Tongue (tissue), 2 donors: ENCODE measurements around the gene IDH3A. TPM values are rescaled to one million over a fixed set of nuclear protein-coding genes. Genes with fewer than 3 reads are reported as not detected.

Experiments
- DNase-seq: peaks from one replicate; pipeline ENCODE4 v3.0.0-alpha.2; 2015
- total RNA-seq: library from RNA; depleted of rRNA; stranded (reverse); fragments of >200 nt; gene quantifications from one replicate; pipeline ENCODE4 v1.2.3, GENCODE V29; 2014

IDH3A gene
- 117 TPM for total RNA-seq

DNA sequence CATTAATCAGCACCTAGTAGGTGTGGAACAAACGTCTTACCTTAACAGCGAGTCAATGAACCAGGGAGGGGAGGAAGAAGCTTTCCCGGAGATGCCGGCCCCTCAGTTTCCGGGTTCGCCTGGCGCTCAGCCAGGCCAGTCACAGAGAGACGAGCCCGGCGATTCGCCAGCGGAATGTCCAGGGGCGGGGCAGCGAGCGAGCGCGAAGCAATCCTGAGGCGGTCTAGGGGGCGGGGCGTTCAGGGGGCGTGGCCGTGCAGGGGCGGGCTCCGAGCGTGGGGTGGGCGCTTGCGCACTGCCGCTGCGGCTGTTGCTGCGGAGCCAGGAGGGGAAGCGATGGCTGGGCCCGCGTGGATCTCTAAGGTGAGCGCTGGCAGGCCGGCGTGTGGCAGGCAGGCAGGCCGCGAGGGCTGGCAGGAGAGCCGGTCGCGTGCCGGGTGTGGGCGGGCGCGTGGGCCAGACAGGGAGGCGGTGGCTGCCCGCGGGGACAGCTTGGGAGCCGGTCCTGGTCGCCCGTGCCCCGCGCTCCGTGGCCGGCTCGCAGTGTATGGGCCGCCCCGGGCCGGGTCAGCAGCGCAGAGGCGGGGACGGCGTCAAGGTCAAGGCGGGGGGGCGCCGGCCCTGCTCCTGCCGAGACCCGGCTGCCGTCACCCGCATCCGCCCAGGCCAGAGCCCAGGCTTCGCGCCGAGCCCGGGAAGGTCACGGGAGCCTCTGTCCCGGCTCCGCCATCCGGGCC is at the start of gene IDH3A:
Gene IDH3A, plus strand, starts transcription at position 295 of the 737 bp plus-strand sequence. Its CDS starts 42 bp downstream, at position 337.
- peak; percentile 99 for DNase-seq

DNA sequence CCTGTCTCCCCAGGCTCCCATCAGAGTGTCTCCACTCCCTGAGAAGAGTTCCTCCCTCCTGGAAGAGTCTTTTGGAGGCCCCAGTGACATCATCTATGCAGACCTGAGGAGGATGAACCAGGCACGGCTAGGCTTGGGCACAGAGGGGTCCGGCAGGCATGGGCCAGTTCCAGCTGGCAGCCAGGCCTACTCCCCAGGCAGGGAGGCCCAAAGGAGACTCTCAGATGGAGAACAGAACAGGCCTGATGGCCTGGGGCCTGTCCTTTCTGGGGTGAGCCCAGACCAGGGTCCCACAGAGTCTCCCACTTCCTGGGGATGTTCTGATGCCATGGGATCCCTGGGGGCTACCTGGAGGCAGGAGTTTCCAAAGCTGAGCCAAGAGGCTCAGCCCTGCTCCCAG is 48.3 kb upstream of the IDH3A start:
- no peak for DNase-seq

DNA sequence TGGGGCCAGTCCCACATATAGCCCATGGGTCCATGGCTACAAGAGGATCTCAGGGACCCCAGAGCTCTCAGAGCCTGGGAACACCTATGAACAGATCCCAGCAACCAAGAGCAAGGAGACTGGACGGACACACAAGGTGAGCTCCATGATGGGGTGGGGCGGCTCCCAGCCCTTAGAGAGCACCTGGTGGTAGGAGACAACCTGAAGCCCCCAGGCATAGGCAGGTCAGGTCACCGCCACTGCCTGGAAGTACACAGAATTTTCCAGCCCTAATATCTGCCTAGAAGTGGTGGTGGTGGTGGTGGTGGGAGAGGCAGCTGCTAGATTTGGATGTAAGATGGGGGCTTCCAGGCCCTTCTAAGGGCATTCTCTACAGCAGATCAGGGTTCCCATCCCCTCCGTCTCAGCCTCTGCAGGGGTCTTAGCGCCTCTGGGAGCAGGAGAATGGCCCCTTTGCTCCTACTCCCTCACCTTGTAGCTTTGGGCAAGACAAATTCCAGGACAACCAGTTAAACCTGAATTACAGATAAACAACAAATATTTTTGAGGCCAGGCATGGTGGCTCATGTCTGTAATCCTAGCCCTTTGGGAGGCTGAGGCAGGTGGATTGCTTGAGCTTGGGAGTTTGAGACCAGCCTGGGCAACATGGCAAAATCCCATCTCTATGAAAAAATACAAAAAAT is 47.6 kb upstream of the IDH3A start:
- DNase-seq = no peak

DNA sequence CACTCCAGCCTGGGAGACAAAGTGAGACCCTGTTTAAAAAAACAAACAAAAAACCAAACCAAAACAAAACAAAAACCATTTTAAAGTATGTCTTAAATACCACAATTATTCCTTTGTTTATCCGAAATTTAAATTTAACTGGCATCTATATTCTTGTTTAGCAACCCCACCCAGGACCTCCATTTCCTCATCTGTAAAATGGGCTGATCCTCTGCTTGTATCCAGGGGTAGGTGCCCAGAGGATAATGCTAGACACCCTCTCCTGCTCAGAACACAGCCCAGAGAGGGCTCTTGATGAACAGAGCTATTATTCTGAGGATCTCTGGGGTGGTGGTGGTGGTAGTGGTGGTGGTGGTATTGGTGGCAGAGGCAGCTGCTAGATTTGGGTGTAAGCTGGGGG is 47.0 kb upstream of the IDH3A start:
- DNase-seq = no peak

DNA sequence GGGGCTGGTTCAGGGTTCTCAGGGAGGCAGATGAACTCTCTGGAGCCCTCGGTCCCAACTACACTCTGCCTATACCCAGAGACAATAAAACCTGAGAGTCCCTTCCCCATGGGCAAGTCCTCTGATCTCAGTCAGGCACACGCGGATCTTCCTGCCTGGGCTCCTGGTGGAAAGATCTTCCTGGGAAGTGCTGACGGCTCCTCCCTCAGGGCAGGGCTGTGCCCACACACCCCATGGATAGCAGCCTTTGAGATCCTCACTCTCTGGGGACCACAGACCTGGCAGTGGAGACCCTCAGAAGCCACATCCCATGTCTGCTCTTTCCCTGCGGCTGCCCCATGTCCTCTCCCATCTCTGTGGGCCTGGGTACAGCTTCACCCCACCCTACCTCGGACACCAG is 46.4 kb upstream of the IDH3A start:
- no peak for DNase-seq

DNA sequence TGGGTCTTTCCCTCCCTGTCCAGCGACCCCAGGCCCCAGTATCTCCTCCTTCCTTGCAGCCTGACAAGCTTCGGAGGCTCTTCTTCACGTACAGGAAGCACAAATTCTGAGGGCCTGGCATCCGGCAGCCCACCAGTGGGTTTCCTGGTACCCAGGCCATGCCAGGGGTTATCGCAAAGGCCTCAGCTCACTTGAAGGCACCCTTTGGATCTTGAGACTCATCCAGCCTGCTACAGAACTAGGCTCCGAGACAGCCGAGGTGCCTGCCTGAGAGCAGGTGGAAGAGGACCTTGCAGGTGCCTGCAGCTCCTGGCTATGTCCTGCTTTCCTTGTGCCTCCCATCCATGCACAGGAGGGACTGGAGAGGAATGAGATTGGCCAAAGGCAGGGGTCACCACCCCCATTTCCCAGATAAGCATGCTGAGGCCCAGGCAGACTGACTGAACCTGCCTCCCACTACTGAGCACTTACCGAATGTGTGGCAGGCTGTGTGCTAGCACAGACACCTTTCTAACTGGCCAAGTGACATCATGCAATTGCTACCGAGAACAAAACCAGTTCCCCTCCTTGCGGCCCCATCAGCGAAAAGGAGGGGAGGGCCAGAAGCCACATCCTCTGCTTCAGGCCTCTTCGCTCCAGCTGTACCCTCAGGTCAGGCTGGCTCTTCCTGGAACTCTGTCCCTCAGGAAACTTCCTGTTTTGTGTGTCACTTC is 45.6 kb upstream of the IDH3A start:
- peak; percentile 25 for DNase-seq

DNA sequence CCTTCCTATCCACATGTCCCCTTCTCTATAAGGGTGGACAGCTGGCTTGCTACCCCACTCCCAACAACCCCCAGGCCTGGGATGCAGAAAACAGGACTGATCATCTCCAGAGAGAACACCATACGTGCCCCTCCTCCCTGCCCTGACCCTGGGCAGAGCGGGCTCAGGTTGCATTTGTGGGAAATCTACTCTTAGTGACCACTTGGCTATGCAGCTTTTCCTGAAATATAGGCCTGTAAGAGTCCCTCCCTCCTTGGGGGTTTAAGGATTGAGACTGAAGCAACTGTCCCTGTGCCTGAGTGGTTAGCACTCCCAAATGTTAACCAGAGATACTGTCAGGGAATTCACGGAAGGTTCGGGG is 45.1 kb upstream of the IDH3A start:
- no peak for DNase-seq

DNA sequence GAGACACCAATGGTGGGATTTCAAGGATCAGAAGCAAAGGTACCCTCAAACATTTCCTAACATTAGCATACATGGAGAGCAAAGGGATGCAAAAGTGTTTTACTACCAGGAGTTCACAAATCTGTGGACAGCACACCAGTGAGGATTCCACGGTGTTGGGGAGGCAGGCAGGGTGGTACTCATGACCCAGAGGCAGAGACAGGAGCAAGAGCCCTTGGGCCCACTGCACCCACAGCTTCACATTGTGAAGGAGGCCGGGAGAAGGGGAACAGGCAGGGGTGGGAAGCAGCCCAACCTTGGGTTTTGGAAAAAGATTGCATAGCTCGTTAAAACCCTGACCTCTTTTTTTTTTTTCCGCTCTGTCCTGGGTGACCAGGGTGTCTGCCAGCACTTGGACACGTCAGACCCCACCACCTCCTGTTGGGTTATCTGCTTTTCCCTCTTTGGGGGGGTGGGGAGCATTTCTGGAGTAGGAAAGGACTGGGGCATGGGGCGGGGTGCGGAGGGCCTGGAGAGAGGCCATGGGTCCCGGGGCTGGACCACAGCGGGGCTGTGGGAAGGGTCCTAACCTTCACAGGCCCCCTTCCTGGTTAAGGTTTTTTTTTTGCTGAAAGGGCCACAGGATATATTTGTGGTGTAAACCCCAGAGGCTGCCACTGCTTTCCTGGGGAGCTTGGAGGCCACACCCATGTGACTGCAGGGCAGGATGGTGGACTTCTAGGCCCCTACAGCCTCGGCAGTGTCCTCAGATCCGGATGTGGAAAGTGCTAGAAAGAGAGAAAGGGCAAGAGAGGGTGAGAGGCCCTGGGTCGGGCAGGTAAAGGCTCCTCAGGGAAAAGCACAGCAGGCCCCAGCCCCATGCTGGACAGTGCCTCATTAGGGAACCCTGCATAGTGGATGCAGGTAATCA is 44.3 kb upstream of the IDH3A start:
- no peak for DNase-seq

DNA sequence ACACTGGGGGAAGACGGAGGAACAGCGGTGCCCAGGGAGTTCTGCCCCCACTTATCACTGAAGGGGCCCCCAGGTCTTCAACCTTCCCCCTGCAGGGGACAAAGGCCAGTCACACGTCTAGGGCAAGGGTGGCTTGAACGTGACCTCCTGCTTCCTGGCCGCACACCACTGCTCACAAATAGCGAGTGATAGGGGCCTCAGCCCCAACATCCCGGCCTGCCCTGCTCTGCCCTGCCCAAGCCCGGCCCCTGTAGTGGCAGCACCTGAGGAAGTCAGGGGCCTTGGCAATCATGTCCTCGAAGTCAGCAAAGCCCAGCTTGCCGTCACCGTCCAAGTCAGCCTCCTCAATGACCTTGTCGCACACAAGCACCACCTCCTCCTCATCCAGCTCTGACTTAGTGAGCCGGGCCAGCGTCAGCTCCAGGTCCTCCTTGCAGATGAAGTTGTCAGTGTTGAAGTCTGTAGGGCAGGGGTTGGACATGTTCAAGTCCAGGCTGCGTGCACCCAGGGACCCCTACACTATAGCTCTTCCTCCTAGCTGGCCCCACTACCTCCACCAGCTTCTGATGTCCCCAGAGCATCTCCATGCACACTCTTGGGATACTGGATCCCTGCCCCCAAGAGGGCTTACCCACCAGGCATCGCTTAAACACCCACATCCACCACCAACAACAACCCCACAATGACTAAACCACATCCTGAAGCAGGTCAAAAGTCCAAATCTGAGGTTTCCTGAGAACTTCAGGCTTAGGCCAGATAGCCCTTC is 43.5 kb upstream of the IDH3A start:
- DNase-seq = no peak

DNA sequence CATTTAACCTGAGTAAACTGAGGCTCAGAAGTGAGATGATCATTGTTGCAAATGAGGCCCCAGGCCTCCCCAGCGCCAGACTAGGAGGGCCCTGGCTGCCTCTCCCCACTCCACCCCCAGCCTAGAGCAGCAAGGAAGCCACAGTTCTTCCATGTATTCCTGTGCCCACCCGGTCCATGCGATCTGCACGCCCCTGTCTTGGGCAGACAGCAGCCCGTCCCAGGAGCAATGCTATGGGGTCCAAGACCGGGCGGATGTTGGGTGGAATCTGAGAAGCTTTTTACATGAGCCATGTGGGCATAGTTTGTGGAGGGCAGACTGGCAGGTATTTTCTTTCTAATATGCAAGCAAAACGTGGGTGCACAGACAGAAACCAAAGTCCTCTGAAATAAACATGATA is 41.7 kb upstream of the IDH3A start:
- no peak for DNase-seq

DNA sequence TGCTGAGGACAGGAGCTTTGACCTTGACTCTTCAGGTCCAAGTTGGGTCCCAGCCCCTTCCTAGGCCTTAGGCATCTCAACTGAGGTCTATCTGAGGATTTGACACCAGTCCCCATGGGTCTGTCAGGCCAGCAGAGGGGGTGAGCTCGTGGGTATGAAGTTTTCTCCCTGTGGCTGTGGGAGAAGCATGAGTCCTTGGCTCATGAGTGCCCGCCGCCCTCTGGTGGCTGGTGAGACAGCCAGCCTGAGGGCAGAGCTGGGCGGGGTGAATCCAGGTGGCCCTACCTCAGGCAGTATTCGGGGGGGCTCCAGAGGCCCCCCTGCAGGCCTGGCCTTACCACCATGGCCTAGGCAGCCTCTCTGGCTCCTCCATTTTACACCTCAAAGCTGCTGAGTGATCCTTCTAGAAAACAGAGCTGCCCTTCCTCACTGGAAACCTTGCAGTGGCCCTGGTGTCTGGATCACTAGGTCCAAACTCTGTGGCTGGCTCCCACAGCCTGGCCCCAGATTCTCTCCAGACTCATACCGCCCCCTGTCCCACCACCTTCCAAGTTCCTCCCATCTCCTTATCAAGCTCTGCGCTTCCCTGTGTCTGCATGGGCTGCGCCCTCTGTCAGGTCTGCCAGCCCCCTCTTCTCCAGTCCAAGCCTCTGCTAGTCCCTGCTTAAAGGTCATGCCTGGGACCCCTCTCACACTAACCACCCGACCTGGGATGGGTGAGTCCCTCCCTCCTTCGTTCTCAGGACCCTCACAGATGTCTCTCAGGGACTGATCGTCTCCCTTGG is 40.7 kb upstream of the IDH3A start:
- DNase-seq = peak; percentile 87

DNA sequence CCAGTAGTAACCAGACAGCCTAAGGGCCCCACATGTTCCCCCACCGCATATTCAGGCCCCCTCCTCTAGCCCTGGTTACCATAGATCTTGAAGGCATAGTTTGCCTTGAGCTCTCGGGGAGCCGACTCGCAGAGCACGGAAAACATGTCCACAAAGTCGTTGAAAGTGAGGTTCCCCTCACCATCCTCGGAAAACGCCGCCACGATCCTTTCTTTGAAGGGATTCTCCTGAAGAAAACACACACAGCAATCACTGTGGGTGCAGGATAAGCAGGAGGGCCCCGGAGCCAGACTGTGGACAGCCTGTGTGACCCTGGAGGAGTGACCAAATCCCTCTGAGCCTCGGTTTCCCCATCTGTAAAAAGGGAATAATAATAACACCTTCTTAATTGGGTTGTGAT is 40.0 kb upstream of the IDH3A start:
- DNase-seq = no peak

DNA sequence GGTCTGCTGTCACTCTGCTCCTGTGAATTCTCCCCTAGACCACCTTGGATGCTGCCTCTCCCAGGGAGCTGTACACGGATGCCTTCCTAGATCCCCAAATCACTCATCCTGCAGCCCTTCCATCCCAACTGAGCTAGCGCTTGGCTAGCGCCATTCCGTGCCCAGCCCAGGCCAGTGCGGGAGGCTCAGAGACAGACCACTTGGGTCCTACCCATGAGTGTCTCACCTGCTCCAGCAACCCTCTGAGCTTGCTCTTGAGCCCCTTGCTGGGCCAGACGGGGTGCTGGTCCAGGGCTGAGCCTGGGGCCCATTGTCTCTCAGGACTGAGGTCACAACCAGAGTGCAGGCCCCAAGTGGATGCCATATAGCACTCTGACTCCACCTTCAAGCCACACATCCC is 39.1 kb upstream of the IDH3A start:
- DNase-seq = no peak

DNA sequence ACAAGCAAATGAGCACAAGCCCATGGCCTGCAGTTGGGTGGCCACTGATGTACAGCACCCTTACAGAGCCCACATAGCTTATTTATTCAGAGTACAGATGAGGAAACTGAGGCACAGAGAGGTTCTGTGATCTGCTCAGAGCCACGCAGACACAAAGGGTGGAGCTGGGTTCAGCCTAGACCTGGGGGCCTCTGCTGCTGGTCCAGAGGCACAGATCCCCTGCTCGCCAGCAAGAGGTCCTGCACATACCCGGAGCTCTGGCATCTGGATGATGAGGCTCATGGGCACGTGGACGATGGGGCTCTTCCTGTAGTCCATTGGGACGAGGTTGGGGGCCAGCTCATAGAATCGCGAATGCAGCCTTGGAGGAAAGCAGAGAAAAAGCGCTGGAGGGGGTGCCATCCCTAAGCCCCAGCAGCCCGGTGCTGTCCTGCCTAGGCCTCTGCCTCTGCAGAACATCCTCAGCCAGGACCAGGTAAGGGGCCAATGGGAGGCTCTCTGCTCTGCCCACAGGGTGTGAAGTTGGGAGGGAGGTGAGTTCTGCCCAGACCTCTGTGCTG is 38.2 kb upstream of the IDH3A start:
- DNase-seq = no peak

DNA sequence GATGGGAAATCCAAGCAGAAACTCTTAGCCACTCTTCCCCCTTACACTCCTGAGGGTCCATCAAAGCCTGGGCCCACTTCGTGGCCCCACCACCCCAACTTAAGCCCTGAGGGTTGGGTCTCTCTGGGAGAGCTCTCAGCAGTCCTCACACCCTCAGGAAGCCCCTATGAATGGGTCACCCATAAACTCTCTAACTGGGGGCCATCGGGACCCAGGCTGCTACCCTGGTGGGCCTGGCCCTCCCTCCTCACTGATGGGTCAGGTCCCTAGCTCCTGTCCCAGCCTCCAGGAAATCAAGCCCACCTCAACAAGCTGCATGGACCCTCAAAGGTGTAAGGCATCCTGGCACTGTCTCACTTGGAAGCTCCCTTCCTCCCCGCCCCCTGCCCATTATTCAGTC is 37.4 kb upstream of the IDH3A start:
- no peak for DNase-seq

DNA sequence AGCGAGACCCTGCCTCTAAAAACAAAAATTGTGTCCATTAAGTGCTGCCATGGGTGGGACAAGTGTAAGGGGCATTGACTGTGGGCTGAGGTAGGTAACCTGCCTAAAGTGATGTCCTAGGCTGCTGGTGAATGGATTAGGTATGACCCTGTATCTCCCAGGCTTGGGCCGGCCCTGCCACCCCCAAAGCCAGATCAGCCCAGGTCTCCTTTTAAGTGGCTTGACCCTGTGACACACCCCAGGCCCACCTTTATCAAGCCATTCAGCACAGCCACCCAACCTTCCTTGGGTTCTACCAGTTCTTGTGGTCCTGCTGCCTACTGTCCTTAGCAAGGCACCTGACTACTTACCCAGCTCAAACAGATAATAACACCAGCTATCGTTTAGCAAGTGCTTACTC is 36.6 kb upstream of the IDH3A start:
- no peak for DNase-seq

DNA sequence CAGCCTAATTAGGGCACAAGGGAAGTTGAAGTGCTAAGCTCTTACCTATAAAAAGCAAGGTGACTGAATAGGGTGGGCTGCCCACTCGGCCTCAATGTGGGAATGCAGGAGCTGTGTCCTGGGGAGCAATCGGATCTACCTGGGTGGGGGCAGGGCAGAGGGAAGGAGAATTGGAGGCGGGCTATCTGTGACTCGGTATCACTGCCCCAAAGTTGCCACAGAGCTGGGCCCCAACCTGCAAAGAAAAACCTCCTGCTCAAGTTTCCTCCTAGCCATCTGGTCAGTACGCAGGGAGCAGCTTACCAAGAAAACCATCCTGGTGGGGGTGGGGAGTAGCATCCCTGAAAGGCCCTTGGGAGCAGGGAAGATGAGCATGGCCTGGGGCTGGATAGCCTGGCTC is 28.6 kb upstream of the IDH3A start:
- no peak for DNase-seq

DNA sequence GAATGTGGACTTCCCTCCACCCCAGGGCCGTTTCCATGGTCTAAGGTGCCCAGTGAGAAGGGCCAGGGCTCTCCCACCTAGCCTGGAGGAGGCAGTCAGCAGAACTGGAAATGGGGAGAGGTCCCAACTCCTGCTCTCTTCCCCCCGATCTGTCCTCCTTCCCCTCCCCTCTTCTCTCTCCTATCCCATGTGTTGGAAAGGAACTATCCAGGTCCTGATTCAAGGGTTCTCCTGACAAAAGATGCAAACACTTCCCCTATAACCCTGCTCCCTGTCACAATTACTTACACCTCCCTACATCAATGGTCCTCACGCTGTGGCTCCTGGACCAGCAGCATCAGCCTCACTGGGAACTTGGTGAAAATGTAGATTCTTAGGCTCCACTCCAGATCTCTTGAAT is 23.9 kb upstream of the IDH3A start:
- DNase-seq = no peak

DNA sequence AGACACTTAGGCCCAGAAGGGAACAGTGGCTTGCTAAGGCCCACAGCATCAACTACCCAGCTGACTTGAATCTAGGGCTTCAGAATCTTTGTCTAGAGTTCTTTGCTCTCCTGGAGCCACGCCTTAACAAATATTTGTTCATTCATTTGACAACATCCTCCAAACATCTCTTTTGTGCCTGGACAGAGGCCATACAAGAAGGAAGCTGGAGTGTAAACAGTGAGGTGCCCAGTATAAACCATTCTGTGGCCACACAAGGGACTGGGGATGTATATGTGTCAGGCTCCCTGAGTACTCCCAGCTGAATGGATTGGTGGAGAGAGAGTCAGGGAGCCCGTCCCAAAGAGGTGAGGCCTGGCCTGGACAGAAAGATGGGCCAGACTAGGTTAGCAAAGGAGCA is 21.3 kb upstream of the IDH3A start:
- DNase-seq = no peak

DNA sequence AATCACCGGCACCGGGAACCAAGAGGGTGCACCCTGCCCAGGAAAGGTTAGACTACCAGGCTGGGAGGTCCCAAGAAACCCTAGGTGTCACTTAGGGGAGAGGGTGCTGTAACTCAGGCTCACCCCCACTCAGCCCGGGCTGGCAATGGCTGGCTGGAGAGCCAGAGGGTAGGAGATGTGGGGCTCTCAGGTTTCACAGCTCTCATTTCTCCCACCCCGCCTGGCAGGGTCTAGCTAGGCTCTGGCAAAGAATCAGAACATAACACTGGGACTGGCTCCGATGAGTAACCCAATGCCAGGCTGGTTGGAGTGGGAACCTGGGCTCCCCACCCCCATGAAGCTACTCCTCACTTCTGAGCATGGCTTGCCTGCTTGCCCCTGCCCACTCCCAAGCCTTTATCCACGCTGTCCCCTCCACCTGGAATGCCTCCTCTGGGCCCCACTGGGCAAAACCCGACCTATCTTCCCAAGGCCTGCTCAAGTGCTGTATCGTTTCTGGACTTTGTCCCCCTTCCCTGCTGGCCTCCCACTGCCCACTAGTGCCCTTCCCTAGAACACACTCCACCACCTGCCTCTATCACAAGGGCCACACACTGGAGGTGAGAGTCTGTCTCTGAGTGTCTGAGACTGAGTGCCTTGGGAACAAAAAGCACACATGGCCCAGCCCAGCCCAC is 19.9 kb upstream of the IDH3A start:
- peak; percentile 72 for DNase-seq
